Fibroblast of skin of back (primary cell): ENCODE measurements around the gene CROCC. TPM values are rescaled to one million over a fixed set of nuclear protein-coding genes. Genes with fewer than 3 reads are reported as not detected.
"Not testable (repeated sequence)": the region's sequence is repeated elsewhere in the genome, so short reads cannot be mapped to it uniquely, and the experiment has no call there.

Experiments used
- DNase-seq: peaks from one replicate; pipeline ENCODE4 v3.0.0-alpha.2; 2013
- polyA plus RNA-seq, 2 experiments: library from polyadenylated mRNA; unstranded; fragments of 120-200 nt; gene quantifications; one replicate each; pipeline ENCODE4 v1.2.1, GENCODE V29; 2013; ENCODE audit not compliant: insufficient read length in 2 of 2

The CROCC gene
- polyA plus RNA-seq (2013, experiment 1 of 2; ENCODE audit: insufficient read length) = 21.8 TPM
- polyA plus RNA-seq (2013, experiment 2 of 2; ENCODE audit: insufficient read length) = 20.8 TPM

GRCh38 chr1:16921391-16922185 lies at the start of gene CROCC:
TSS of gene CROCC (plus strand) at chr1:16921931. CDS start at chr1:16922019, 88 bp downstream.
- peak; percentile 57 for DNase-seq

GRCh38 chr1:16872152-16873075 lies 49.3 kb upstream of the CROCC start:
- peak; percentile 87 for DNase-seq

GRCh38 chr1:16873076-16873879 lies 48.5 kb upstream of the CROCC start:
- DNase-seq = not testable (repeated sequence)

- not testable (repeated sequence) for DNase-seq
Observed at GRCh38 chr1:16874968-16875765, 46.6 kb upstream of the CROCC start.

GRCh38 chr1:16881742-16882141 lies 40.0 kb upstream of the CROCC start:
- DNase-seq = not testable (repeated sequence)

GRCh38 chr1:16882986-16883385 lies 38.7 kb upstream of the CROCC start:
- no peak for DNase-seq

- not testable (repeated sequence) for DNase-seq
Observed at GRCh38 chr1:16884487-16884886, 37.2 kb upstream of the CROCC start.

GRCh38 chr1:16886860-16887605 lies 34.7 kb upstream of the CROCC start:
- DNase-seq = no peak

GRCh38 chr1:16888860-16889816 lies 32.6 kb upstream of the CROCC start:
- DNase-seq = peak; percentile 53

- DNase-seq = not testable (repeated sequence)
Observed at GRCh38 chr1:16890539-16891021, 31.2 kb upstream of the CROCC start.

GRCh38 chr1:16891057-16891456 lies 30.7 kb upstream of the CROCC start:
- not testable (repeated sequence) for DNase-seq

GRCh38 chr1:16892978-16893525 lies 28.7 kb upstream of the CROCC start:
- DNase-seq = not testable (repeated sequence)

- not testable (repeated sequence) for DNase-seq
Observed at GRCh38 chr1:16893796-16894195, 27.9 kb upstream of the CROCC start.

- not testable (repeated sequence) for DNase-seq
Observed at GRCh38 chr1:16894338-16894737, 27.4 kb upstream of the CROCC start.

GRCh38 chr1:16895233-16895597 lies 26.5 kb upstream of the CROCC start:
- DNase-seq = not testable (repeated sequence)

GRCh38 chr1:16895598-16896315 lies 26.0 kb upstream of the CROCC start, which contains the start of gene RNU1-2:
TSS of gene RNU1-2 (plus strand) at chr1:16895980.
- DNase-seq = peak; percentile 99

- peak; percentile 93 for DNase-seq
Observed at GRCh38 chr1:16896316-16897055, 25.2 kb upstream of the CROCC start.
